OCI-LY3 (cell line): ENCODE results near the gene KBTBD3.

Experiments
- H2AFZ ChIP-seq: fragments of 200-600, 300-600 bp; shearing (Covaris generic); 2 replicates; pipeline ENCODE4 v1.6.0; 2014; ENCODE audit warnings: antibody characterized with exemption, low read depth, low read length
- H3K27ac ChIP-seq: fragments of 200-600, 300-600 bp; sonication (generic); 2 replicates; pipeline ENCODE4 v1.5.1; 2014; ENCODE audit warnings: mild to moderate bottlenecking, low read length, moderate library complexity, mixed read lengths
- H3K27me3 ChIP-seq: fragments of 200-600, 300-600 bp; sonication (generic); 2 replicates; pipeline ENCODE4 v1.6.1; 2014; ENCODE audit warnings: low read depth, low read length, mixed read lengths
- H3K36me3 ChIP-seq: fragments of 200-600, 300-600 bp; sonication (generic); replicated peaks from 2 replicates; pipeline ENCODE3; 2014; ENCODE audit warnings: low read depth, low read length, mixed read lengths
- H3K4me1 ChIP-seq: fragments of 300-600, 200-600 bp; sonication (generic); 2 replicates; pipeline ENCODE4 v1.6.1; 2014; ENCODE audit warnings: low read length, mixed read lengths
- H3K4me2 ChIP-seq: fragments of 200-600, 300-600 bp; sonication (generic); 2 replicates; pipeline ENCODE4 v1.6.1; 2014; ENCODE audit warnings: low read length, mixed read lengths
- H3K4me3 ChIP-seq: fragments of 300-600, 200-600 bp; sonication (generic); 2 replicates; pipeline ENCODE4 v1.5.1; 2014; ENCODE audit warnings: antibody characterized with exemption, mild to moderate bottlenecking, low read length, moderate library complexity
- H3K79me2 ChIP-seq: fragments of 300-600, 200-600 bp; shearing (Covaris generic); 2 replicates; pipeline ENCODE4 v1.6.1; 2014; ENCODE audit warnings: mild to moderate bottlenecking, low read length, mixed read lengths
- H3K9ac ChIP-seq: fragments of 300-600, 200-600 bp; shearing (Covaris generic); 2 replicates; pipeline ENCODE4 v1.6.0; 2014; ENCODE audit warnings: mild to moderate bottlenecking, low read length, moderate library complexity
- H3K9me3 ChIP-seq: fragments of 200-600, 300-600 bp; shearing (Covaris generic); 2 replicates; pipeline ENCODE4 v1.6.1; 2014; ENCODE audit warnings: low read length, mixed read lengths; ENCODE audit not compliant: insufficient read depth
- H4K20me1 ChIP-seq: fragments of 200-600, 300-600 bp; sonication (generic); 2 replicates; pipeline ENCODE4 v1.6.1; 2016; ENCODE audit warnings: low read length, mixed read lengths; ENCODE audit not compliant: insufficient read depth
- CTCF ChIP-seq: fragments of 200-600, 300-600 bp; sonication (generic); IDR thresholded peaks from 2 replicates; pipeline ENCODE4 v1.5.1; 2014; ENCODE audit warnings: antibody characterized with exemption, low read length, low read depth
- EZH2phosphoT487 ChIP-seq: fragments of 200-600 bp; shearing (Covaris generic); IDR thresholded peaks from 2 replicates; pipeline ENCODE4 v1.6.1; 2018; ENCODE audit warnings: antibody characterized with exemption, mixed run types, low read depth

KBTBD3 gene

GRCh38 chr11:106021967-106022794 lies 55.0 kb downstream of the KBTBD3 start, which contains the start of gene MSANTD4:
MSANTD4 (minus strand) TSS chr11:106022240; CDS start chr11:106010917, 11,323 bp downstream.
- no peaks in the 10 kb centered on the region for H3K27me3 ChIP-seq
- peaks cover 3% of the 10 kb centered on the region; the same call in 1 of the 2 replicates for H4K20me1 ChIP-seq
- H3K4me2 ChIP-seq = peak within 1 kb of the TSS; percentile 90
- peaks cover 5% of the 10 kb centered on the region for H3K36me3 ChIP-seq
- no peak for TF ChIP-seq CTCF
- TF ChIP-seq EZH2phosphoT487 = no peak
- H2AFZ ChIP-seq = peak within 1 kb of the TSS; percentile 82
- peaks cover 44% of the 10 kb centered on the region for H3K79me2 ChIP-seq
- peaks cover 17% of the 10 kb centered on the region for H3K4me1 ChIP-seq
- H3K4me3 ChIP-seq = peak within 1 kb of the TSS; percentile 90
- peak within 1 kb of the TSS; percentile 81 for H3K9ac ChIP-seq
- no peaks in the 10 kb centered on the region for H3K9me3 ChIP-seq
- H3K27ac ChIP-seq = peak within 1 kb of the TSS; percentile 47

- Histone ChIP-seq H3K4me1 (peaks cover 17% of the 10 kb centered on the region), H3K27me3 (no peaks in the 10 kb centered on the region), H3K9ac (peak overlapping the region; percentile 81), H3K9me3 (no peaks in the 10 kb centered on the region), H4K20me1 (peaks cover 3% of the 10 kb centered on the region; the same call in 1 of the 2 replicates), H3K27ac (peak overlapping the region; percentile 47), H3K4me2 (peak overlapping the region; percentile 90), H3K36me3 (peaks cover 5% of the 10 kb centered on the region), H2AFZ (peak overlapping the region; percentile 76), H3K79me2 (peaks cover 52% of the 10 kb centered on the region), H3K4me3 (peak overlapping the region; percentile 90)
- TF ChIP-seq EZH2phosphoT487 = no peak
- no peak for TF ChIP-seq CTCF
Measured at GRCh38 chr11:106021181-106021966, 55.8 kb downstream of the KBTBD3 start.

- Histone ChIP-seq H3K27ac (no peak overlapping the region), H2AFZ (no peak overlapping the region), H3K4me3 (no peak overlapping the region), H3K36me3 (peaks cover 5% of the 10 kb centered on the region), H3K27me3 (no peaks in the 10 kb centered on the region), H3K4me1 (peaks cover 13% of the 10 kb centered on the region), H3K9ac (no peak overlapping the region), H3K9me3 (no peaks in the 10 kb centered on the region), H4K20me1 (peaks cover 3% of the 10 kb centered on the region; the same call in 1 of the 2 replicates), H3K4me2 (no peak overlapping the region), H3K79me2 (peaks cover 80% of the 10 kb centered on the region)
- TF ChIP-seq CTCF = no peak
- no peak for TF ChIP-seq EZH2phosphoT487
Measured at GRCh38 chr11:106017093-106017492, 60.1 kb downstream of the KBTBD3 start.

GRCh38 chr11:106015066-106015465 lies 62.1 kb downstream of the KBTBD3 start:
- no peak overlapping the region for H2AFZ ChIP-seq
- H4K20me1 ChIP-seq = peaks cover 3% of the 10 kb centered on the region; the same call in 1 of the 2 replicates
- H3K79me2 ChIP-seq = peaks cover 66% of the 10 kb centered on the region
- no peak overlapping the region for H3K9ac ChIP-seq
- H3K9me3 ChIP-seq = no peaks in the 10 kb centered on the region
- no peak for TF ChIP-seq EZH2phosphoT487
- no peak for TF ChIP-seq CTCF
- H3K4me1 ChIP-seq = peaks cover 6% of the 10 kb centered on the region; the same call in 1 of the 2 replicates
- no peak overlapping the region for H3K4me2 ChIP-seq
- no peak overlapping the region for H3K27ac ChIP-seq
- H3K27me3 ChIP-seq = no peaks in the 10 kb centered on the region
- peaks cover 8% of the 10 kb centered on the region for H3K36me3 ChIP-seq
- no peak overlapping the region for H3K4me3 ChIP-seq
